ENCODE data around the gene C2CD5. TPM values are rescaled to one million over a fixed set of nuclear protein-coding genes. Genes with fewer than 3 reads are reported as not detected.

Gene C2CD5
- total and polyA plus RNA-seq, 2 of the 13 experiments (the other 11 are each of a cell fraction or from before 2014, with no cell fraction given) = 12.6 to 14.6 TPM

DNA sequence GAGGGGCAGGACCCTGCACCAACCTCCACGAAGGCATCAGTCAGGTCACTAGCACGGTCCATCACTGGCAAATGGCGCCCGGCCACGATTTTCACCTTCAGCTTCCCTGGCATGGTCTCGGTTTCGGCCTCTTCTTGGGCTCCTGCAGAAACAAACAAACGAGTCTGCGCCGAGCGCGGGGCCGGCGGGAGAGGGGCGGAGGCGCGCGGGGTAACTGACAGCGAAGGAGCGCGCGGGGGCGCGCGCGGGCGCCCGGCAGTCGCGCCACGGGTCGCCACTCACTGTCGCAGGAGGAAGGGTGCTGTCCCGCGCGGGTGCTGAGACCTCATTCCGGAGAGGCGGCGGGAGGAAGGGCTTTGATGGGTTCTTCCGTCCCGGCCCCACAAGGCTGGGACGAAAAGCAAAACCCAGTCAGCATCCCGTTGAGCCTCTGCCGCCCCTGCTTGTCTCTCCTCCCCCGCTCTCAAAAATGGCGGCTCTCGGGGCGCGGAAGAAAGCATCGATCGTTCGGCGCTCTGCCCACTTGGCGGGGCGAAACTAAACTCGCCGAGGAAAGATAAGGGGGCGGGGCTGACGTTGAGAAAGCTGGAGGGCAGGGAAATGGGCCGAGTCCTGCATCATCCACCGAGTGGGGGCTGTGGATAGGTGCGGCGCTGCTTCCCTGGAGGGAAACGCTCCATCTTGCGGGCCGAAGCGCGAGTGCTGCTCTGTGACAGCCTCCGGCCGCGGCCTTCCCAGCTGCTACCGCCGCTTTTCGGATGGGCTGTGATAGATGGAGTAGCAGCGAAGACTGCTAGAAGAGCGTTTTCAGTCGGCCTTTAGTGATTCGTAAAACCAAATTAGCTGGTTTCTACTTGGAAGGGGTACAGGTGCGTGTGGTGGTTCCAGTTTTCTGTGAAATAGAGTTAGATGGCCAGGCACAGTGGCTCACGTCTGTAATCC lies at the start of gene C2CD5 (continued):
- TF ChIP-seq, protein P1, sequence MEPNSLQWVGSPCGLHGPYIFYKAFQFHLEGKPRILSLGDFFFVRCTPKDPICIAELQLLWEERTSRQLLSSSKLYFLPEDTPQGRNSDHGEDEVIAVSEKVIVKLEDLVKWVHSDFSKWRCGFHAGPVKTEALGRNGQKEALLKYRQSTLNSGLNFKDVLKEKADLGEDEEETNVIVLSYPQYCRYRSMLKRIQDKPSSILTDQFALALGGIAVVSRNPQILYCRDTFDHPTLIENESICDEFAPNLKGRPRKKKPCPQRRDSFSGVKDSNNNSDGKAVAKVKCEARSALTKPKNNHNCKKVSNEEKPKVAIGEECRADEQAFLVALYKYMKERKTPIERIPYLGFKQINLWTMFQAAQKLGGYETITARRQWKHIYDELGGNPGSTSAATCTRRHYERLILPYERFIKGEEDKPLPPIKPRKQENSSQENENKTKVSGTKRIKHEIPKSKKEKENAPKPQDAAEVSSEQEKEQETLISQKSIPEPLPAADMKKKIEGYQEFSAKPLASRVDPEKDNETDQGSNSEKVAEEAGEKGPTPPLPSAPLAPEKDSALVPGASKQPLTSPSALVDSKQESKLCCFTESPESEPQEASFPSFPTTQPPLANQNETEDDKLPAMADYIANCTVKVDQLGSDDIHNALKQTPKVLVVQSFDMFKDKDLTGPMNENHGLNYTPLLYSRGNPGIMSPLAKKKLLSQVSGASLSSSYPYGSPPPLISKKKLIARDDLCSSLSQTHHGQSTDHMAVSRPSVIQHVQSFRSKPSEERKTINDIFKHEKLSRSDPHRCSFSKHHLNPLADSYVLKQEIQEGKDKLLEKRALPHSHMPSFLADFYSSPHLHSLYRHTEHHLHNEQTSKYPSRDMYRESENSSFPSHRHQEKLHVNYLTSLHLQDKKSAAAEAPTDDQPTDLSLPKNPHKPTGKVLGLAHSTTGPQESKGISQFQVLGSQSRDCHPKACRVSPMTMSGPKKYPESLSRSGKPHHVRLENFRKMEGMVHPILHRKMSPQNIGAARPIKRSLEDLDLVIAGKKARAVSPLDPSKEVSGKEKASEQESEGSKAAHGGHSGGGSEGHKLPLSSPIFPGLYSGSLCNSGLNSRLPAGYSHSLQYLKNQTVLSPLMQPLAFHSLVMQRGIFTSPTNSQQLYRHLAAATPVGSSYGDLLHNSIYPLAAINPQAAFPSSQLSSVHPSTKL (CRISPR knock-in tag; IDR thresholded peaks at IDR 0.05) = peak; percentile 79
- TF ChIP-seq DMAP1 (CRISPR knock-in tag; IDR thresholded peaks at IDR 0.05) (peak; percentile 96), RORA (CRISPR knock-in tag; IDR thresholded peaks at IDR 0.05) (no peak), ZNF282 (IDR thresholded peaks at IDR 0.05; ENCODE audit: partially characterized antibody) (no peak), RNF2 (conservative IDR thresholded peaks at IDR 0.05; ENCODE audit: low read depth) (peak; percentile 76; the same call in 1 of the 2 replicates), ZNF235 (CRISPR knock-in tag; IDR thresholded peaks at IDR 0.05; ENCODE audit: borderline replicate concordance) (no peak), FOSL2 (CRISPR knock-in tag; IDR thresholded peaks at IDR 0.05) (peak; percentile 64), SOX6 (IDR thresholded peaks at IDR 0.05) (no peak), SOX6 (CRISPR knock-in tag; IDR thresholded peaks at IDR 0.05) (peak; percentile 71), YY1 (IDR thresholded peaks at IDR 0.05; ENCODE audit: insufficient read depth, insufficient replicate concordance, low read depth, low read length) (peak; percentile 98), ZNF761 (CRISPR knock-in tag; conservative IDR thresholded peaks at IDR 0.05) (no peak), NFKBIZ (CRISPR knock-in tag; IDR thresholded peaks at IDR 0.05) (peak; percentile 79; the same call in 1 of the 2 replicates), ZFY (CRISPR knock-in tag; IDR thresholded peaks at IDR 0.05) (peak; percentile 86), ZSCAN30 (CRISPR knock-in tag; IDR thresholded peaks at IDR 0.05) (no peak), MYC (CRISPR knock-in tag; IDR thresholded peaks at IDR 0.05; ENCODE audit: borderline replicate concordance) (peak; percentile 74), EED (CRISPR knock-in tag; IDR thresholded peaks at IDR 0.05) (no peak)
- TF ChIP-seq, protein P2, sequence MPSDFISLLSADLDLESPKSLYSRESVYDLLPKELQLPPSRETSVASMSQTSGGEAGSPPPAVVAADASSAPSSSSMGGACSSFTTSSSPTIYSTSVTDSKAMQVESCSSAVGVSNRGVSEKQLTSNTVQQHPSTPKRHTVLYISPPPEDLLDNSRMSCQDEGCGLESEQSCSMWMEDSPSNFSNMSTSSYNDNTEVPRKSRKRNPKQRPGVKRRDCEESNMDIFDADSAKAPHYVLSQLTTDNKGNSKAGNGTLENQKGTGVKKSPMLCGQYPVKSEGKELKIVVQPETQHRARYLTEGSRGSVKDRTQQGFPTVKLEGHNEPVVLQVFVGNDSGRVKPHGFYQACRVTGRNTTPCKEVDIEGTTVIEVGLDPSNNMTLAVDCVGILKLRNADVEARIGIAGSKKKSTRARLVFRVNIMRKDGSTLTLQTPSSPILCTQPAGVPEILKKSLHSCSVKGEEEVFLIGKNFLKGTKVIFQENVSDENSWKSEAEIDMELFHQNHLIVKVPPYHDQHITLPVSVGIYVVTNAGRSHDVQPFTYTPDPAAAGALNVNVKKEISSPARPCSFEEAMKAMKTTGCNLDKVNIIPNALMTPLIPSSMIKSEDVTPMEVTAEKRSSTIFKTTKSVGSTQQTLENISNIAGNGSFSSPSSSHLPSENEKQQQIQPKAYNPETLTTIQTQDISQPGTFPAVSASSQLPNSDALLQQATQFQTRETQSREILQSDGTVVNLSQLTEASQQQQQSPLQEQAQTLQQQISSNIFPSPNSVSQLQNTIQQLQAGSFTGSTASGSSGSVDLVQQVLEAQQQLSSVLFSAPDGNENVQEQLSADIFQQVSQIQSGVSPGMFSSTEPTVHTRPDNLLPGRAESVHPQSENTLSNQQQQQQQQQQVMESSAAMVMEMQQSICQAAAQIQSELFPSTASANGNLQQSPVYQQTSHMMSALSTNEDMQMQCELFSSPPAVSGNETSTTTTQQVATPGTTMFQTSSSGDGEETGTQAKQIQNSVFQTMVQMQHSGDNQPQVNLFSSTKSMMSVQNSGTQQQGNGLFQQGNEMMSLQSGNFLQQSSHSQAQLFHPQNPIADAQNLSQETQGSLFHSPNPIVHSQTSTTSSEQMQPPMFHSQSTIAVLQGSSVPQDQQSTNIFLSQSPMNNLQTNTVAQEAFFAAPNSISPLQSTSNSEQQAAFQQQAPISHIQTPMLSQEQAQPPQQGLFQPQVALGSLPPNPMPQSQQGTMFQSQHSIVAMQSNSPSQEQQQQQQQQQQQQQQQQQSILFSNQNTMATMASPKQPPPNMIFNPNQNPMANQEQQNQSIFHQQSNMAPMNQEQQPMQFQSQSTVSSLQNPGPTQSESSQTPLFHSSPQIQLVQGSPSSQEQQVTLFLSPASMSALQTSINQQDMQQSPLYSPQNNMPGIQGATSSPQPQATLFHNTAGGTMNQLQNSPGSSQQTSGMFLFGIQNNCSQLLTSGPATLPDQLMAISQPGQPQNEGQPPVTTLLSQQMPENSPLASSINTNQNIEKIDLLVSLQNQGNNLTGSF (CRISPR knock-in tag; IDR thresholded peaks at IDR 0.05) = peak; percentile 35; the same call in 1 of the 2 replicates
- TF ChIP-seq, protein P3, sequence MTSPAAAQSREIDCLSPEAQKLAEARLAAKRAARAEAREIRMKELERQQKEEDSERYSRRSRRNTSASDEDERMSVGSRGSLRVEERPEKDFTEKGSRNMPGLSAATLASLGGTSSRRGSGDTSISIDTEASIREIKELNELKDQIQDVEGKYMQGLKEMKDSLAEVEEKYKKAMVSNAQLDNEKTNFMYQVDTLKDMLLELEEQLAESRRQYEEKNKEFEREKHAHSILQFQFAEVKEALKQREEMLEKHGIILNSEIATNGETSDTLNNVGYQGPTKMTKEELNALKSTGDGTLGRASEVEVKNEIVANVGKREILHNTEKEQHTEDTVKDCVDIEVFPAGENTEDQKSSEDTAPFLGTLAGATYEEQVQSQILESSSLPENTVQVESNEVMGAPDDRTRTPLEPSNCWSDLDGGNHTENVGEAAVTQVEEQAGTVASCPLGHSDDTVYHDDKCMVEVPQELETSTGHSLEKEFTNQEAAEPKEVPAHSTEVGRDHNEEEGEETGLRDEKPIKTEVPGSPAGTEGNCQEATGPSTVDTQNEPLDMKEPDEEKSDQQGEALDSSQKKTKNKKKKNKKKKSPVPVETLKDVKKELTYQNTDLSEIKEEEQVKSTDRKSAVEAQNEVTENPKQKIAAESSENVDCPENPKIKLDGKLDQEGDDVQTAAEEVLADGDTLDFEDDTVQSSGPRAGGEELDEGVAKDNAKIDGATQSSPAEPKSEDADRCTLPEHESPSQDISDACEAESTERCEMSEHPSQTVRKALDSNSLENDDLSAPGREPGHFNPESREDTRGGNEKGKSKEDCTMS (CRISPR knock-in tag; conservative IDR thresholded peaks at IDR 0.05) = no peak
